Esophagus muscularis mucosa (tissue), 4 donors: Measurements from ENCODE around the gene TEX35. TPM values are rescaled to one million over a fixed set of nuclear protein-coding genes. Genes with fewer than 3 reads are reported as not detected.
A peak's percentile ranks its signal among the peaks of the same experiment; 100 is the strongest.

ENCODE experiments used
- DNase-seq: peaks from one replicate; pipeline ENCODE4 v3.0.0-alpha.2; 2017; ENCODE audit errors: extremely low spot score
- H3K27ac ChIP-seq, 4 donors: fragments of 200-600 bp; sonication (generic); replicated peaks in 1 of 4; 1 replicate in 3 of 4; 2 replicates in 1 of 4; pipeline ENCODE4 v1.5.1; 2016 to 2019; ENCODE audit warnings: mild to moderate bottlenecking in 1 of 4
- H3K27me3 ChIP-seq, 4 donors: fragments of 200-600 bp; sonication (generic); one replicate each; pipeline versions ENCODE4 v1.5.1 to v1.6.0; 2016 to 2019
- H3K36me3 ChIP-seq, 4 donors: fragments of 200-600 bp; sonication (generic); one replicate each; pipeline ENCODE4 v1.5.1; 2016 to 2019
- H3K4me1 ChIP-seq, 4 donors: fragments of 200-600 bp; sonication (generic); one replicate each; pipeline ENCODE4 v1.5.1; 2016 to 2019
- H3K4me3 ChIP-seq, 4 donors: fragments of 200-600 bp; sonication (generic); 1 replicate in 2 of 4; 2 replicates in 2 of 4; pipeline ENCODE4 v1.5.1; 2016 to 2019; ENCODE audit warnings: mild to moderate bottlenecking in 4 of 4, moderate library complexity in 1 of 4
- H3K9me3 ChIP-seq, 4 donors: fragments of 200-600 bp; sonication (generic); 1 replicate in 3 of 4; 2 replicates in 1 of 4; pipeline ENCODE4 v1.5.1; 2016 to 2019
- CTCF ChIP-seq, 3 experiments: fragments of 200-600 bp in 2 of 3; fragments of 450-650 bp in 1 of 3; sonication (generic) in 2 of 3; IDR thresholded peaks; one replicate each; pipeline ENCODE4 v1.5.1; 2017 to 2019; ENCODE audit warnings: antibody characterized with exemption in 3 of 3, mild to moderate bottlenecking in 2 of 3, moderate library complexity in 1 of 3
- EP300 ChIP-seq: sonication (generic); formaldehyde crosslinking; IDR thresholded peaks from one replicate; pipeline ENCODE4 v1.6.1; 2017; ENCODE audit warnings: antibody characterized with exemption
- POLR2A ChIP-seq: fragments of 450-650 bp; IDR thresholded peaks from one replicate; pipeline ENCODE4 v1.6.1; 2017; ENCODE audit warnings: antibody characterized with exemption, moderate library complexity, mild to moderate bottlenecking, low read depth
- POLR2AphosphoS5 ChIP-seq, 2 donors: sonication (generic); formaldehyde crosslinking; IDR thresholded peaks; one replicate each; pipeline ENCODE4 v1.6.1; 2017; ENCODE audit warnings: antibody characterized with exemption in 2 of 2
- WGBS: methylation state at CpG from one replicate; pipeline ENCODE4 v1.1.5; 2018; 5-methylcytosine and 5-hydroxymethylcytosine counted together
- intact Hi-C: fragments of 100-400 bp; cut with DNase I; formaldehyde crosslinking; loops from one replicate; pipeline ENCODE4 v1.15.1; 2023
- total RNA-seq, 4 donors: library from RNA; depleted of rRNA; stranded (reverse); fragments of >200 nt; gene quantifications; one replicate each; pipeline versions ENCODE4 v1.1.0 to v1.2.1, GENCODE V29; 2016

The TEX35 gene
- total RNA-seq, 4 donors from 2014 or later, result not detected

DNA sequence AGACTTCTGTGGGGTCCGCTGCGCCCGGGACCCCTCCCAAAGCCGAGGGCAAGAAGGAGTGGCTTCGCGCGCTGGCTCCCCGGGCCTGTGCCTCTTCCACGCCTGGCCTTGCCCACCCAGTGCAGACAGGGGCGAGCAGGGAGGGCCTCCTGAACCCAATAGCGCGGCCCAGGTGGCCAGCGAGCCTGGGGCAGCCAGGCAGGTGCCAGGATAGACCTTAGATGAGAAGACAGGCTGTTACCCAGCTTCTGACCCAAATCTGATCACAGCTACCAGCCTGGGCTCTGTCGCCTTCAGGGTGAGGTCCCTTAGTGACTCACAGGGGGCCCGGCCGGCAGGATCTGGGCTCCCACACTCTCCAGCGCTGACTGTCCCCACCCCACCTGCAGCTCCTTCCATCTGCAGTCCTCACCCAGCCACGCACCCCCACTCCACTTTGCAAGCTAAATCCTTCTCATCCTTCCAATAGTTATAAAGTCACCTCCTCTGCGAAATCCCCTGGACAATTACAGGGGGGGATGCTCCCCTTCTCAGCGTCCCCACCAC lies 25.8 kb upstream of the TEX35 start:
- intact Hi-C loops, result no loop called here
- peaks cover 0 to 19% (median 0%) of the 10 kb centered on the region in 4 donors for H3K27me3 ChIP-seq
- TF ChIP-seq EP300 (no peak), POLR2AphosphoS5 (IDR thresholded peaks at IDR 0.05) (no peak)
- peaks cover 5 to 20% (median 18%) of the 10 kb centered on the region in 4 donors for H3K4me1 ChIP-seq
- WGBS, result 89% methylated on average over 6 of the region's 20 CpGs
- H3K36me3 ChIP-seq, result no peaks in the 10 kb centered on the region
- DNase-seq, result no peak
- no peaks in the 10 kb centered on the region for H3K9me3 ChIP-seq
- H3K27ac ChIP-seq, result no peak overlapping the region
- H3K4me3 ChIP-seq, result peak overlapping the region; percentile 39 to 46 (median 42)

- 93% methylated on average over 4 of the region's 4 CpGs for WGBS
- Histone ChIP-seq H3K9me3 (no peaks in the 10 kb centered on the region), H3K4me3 (no peak overlapping the region), H3K4me1 (peaks cover 5 to 20% (median 18%) of the 10 kb centered on the region in 4 donors), H3K36me3 (no peaks in the 10 kb centered on the region), H3K27me3 (peaks cover 0 to 19% (median 0%) of the 10 kb centered on the region in 4 donors), H3K27ac (no peak overlapping the region)
- TF ChIP-seq EP300 (no peak), POLR2A (no peak), POLR2AphosphoS5 (IDR thresholded peaks at IDR 0.05) (no peak), CTCF (IDR thresholded peaks at IDR 0.05) (no peak)
- peak; percentile 83 for DNase-seq
- intact Hi-C loops, result no loop called here
Observed at GRCh38 chr1:178488393-178488792, 24.5 kb upstream of the TEX35 start.

- Histone ChIP-seq H3K36me3 (no peaks in the 10 kb centered on the region), H3K4me1 (peaks cover 5 to 20% (median 18%) of the 10 kb centered on the region in 4 donors), H3K27me3 (peaks cover 0 to 19% (median 0%) of the 10 kb centered on the region in 4 donors), H3K27ac (no peak overlapping the region), H3K4me3 (no peak overlapping the region), H3K9me3 (no peaks in the 10 kb centered on the region)
- intact Hi-C loops, result no loop called here
- 92% methylated on average over 4 of the region's 4 CpGs for WGBS
- DNase-seq, result no peak
- TF ChIP-seq CTCF (IDR thresholded peaks at IDR 0.05) (no peak), POLR2AphosphoS5 (IDR thresholded peaks at IDR 0.05) (no peak), EP300 (no peak), POLR2A (no peak)
Observed at GRCh38 chr1:178489399-178489798, 23.5 kb upstream of the TEX35 start.

DNA sequence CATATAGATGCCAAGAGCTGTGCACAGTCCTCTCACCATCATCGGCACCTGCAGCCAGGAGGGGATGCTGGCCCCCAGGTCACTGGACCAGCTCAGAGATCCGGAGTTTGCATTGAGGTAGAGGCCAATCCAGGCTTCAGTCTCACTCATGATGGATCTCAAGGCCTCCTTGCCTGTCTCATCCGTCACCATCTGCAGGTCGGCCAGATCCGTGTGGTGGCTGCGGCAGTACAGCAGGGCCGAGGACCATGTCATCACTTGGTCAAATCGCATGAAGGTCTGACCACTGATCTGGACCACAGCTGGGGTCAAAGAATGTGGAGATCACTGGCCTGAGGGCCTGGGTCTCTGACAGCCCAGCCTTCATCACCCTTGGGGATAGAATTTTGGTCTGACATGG lies 22.8 kb upstream of the TEX35 start:
- DNase-seq, result no peak
- Histone ChIP-seq H3K36me3 (no peaks in the 10 kb centered on the region), H3K27me3 (peaks cover 0 to 19% (median 0%) of the 10 kb centered on the region in 4 donors), H3K4me3 (no peak overlapping the region), H3K9me3 (no peaks in the 10 kb centered on the region), H3K27ac (no peak overlapping the region), H3K4me1 (peaks cover 5 to 19% (median 17%) of the 10 kb centered on the region in 4 donors)
- TF ChIP-seq POLR2A, result no peak
- TF ChIP-seq POLR2AphosphoS5 (IDR thresholded peaks at IDR 0.05), result no peak
- no peak for TF ChIP-seq CTCF (IDR thresholded peaks at IDR 0.05)
- no peak for TF ChIP-seq EP300
- intact Hi-C loops, result no loop called here
- 100% methylated on average over 4 of the region's 8 CpGs for WGBS

DNA sequence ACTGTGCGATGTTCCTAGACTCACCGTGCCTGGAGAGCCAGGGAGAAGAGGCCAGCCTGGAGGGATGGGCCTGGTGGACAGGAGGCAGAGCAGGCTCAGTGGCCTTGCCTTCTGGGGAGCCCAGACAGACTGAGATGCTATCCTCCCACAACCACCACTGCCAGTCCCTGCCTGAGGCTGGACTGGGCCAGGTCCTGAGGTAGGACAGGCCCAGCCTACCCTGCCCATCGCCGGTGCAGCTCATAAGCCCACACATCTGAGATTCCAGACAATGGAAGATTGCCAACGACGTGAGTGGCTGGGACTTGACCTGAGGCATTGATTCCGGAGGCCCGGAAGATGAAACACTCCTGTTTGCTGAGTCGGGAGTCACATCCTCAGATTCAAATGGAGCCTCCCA lies 21.9 kb upstream of the TEX35 start:
- Histone ChIP-seq H3K36me3 (no peaks in the 10 kb centered on the region), H3K27me3 (peaks cover 0 to 19% (median 0%) of the 10 kb centered on the region in 4 donors), H3K9me3 (no peaks in the 10 kb centered on the region), H3K4me1 (peaks cover 5 to 15% (median 13%) of the 10 kb centered on the region in 4 donors), H3K4me3 (no peak overlapping the region), H3K27ac (no peak overlapping the region)
- intact Hi-C loops, result no loop called here
- 80% methylated on average over 7 of the region's 9 CpGs for WGBS
- DNase-seq, result no peak
- TF ChIP-seq CTCF (IDR thresholded peaks at IDR 0.05) (no peak), POLR2A (no peak), POLR2AphosphoS5 (IDR thresholded peaks at IDR 0.05) (no peak), EP300 (no peak)
